OCI-LY7 (cell line): Measurements from ENCODE around the gene TMTC1.

Source experiments
- EZH2phosphoT487 ChIP-seq: fragments of 200-600 bp; sonication (generic); IDR thresholded peaks from 2 replicates; pipeline ENCODE4 v1.6.1; 2018; ENCODE audit warnings: low read depth, borderline replicate concordance, mild to moderate bottlenecking, mixed run types, antibody characterized with exemption, low read length, moderate library complexity, mixed read lengths
- TF ChIP-seq, protein P1 (sequence below): fragments of 200-600 bp; sonication (generic); conservative IDR thresholded peaks from 2 replicates; pipeline ENCODE4 v1.5.1; 2014; ENCODE audit warnings: mild to moderate bottlenecking, antibody characterized with exemption, low read length, moderate library complexity, mixed read lengths

DNA sequence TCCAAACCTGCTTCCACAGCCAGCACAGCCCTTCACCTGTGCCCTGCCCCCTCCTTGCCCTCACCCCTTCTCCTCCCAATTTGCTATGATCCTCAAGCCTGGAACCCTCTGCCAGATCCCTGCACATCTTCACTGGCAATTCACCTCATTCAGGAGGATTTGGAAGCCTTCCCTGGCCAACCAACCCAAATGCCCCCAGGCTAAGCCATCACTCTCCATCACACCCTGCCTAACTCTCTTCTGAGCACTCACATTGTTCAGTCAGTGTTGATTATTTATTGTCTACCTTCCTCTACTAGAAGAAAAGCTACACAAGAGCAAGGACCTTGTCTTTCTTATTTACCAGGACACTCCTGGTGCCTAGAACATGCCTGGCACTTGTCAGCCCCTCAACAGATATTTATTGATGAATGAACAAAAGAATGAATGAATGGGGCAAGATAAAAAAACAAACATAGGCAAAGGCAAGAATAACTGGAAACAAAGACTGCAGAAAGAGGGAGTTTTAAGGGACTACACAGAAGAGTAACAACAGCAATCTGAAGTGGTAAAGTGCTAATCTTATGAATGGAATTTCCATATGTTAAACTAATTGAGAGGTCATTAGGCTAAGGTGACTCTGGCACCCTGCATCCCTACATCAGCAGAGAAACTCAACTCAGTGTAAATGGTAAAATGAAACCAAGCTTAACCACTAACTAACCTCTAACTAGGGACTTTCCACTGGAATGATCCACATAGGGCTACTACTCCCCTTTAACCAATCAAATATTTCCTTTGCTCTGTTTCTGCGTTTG lies 33.4 kb downstream of the TMTC1 start:
- TF ChIP-seq, protein P1, sequence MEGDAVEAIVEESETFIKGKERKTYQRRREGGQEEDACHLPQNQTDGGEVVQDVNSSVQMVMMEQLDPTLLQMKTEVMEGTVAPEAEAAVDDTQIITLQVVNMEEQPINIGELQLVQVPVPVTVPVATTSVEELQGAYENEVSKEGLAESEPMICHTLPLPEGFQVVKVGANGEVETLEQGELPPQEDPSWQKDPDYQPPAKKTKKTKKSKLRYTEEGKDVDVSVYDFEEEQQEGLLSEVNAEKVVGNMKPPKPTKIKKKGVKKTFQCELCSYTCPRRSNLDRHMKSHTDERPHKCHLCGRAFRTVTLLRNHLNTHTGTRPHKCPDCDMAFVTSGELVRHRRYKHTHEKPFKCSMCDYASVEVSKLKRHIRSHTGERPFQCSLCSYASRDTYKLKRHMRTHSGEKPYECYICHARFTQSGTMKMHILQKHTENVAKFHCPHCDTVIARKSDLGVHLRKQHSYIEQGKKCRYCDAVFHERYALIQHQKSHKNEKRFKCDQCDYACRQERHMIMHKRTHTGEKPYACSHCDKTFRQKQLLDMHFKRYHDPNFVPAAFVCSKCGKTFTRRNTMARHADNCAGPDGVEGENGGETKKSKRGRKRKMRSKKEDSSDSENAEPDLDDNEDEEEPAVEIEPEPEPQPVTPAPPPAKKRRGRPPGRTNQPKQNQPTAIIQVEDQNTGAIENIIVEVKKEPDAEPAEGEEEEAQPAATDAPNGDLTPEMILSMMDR = no peak
- TF ChIP-seq EZH2phosphoT487 = no peak
